Activated CD4-positive, alpha-beta T cell treated with anti-CD3 and anti-CD28 coated beads, Interleukin-2, amount 50 U/mL, for 24 hours (primary cell): Measurements from ENCODE around the gene RECK.
"Not testable (repeated sequence)": the region's sequence is repeated elsewhere in the genome, so short reads cannot be mapped to it uniquely, and the experiment has no call there.

ENCODE experiments used
- DNase-seq, 2 donors: peaks; one replicate each; pipeline ENCODE4 v3.0.0-alpha.2; 2020; ENCODE audit warnings: low read depth in 1 of 2, low spot score in 1 of 2

Gene RECK

GRCh38 chr9:36109071-36109470 lies 72.4 kb downstream of the RECK start:
- DNase-seq = no peak

- no peak for DNase-seq
Measured at GRCh38 chr9:36110434-36110833, 73.7 kb downstream of the RECK start.

- DNase-seq = no peak
Measured at GRCh38 chr9:36112516-36112915, 75.8 kb downstream of the RECK start.

GRCh38 chr9:36113999-36114398 lies 77.3 kb downstream of the RECK start:
- no peak for DNase-seq

GRCh38 chr9:36116593-36116992 lies 79.9 kb downstream of the RECK start:
- no peak for DNase-seq

- no peak for DNase-seq
Measured at GRCh38 chr9:36118201-36118600, 81.5 kb downstream of the RECK start.

- no peak for DNase-seq
Measured at GRCh38 chr9:36118706-36119105, 82.0 kb downstream of the RECK start.

GRCh38 chr9:36119476-36119875 lies 82.8 kb downstream of the RECK start:
- DNase-seq = no peak

GRCh38 chr9:36120705-36121104 lies 84.0 kb downstream of the RECK start:
- DNase-seq = no peak

GRCh38 chr9:36121971-36122370 lies 85.3 kb downstream of the RECK start:
- no peak for DNase-seq

GRCh38 chr9:36123515-36123914 lies 86.8 kb downstream of the RECK start:
- no peak for DNase-seq

- DNase-seq = no peak
Measured at GRCh38 chr9:36125062-36125855, 88.5 kb downstream of the RECK start.

GRCh38 chr9:36126016-36126730 lies 89.5 kb downstream of the RECK start:
- no peak for DNase-seq

GRCh38 chr9:36127652-36128244 lies 91.0 kb downstream of the RECK start:
- no peak for DNase-seq

- DNase-seq = no peak
Measured at GRCh38 chr9:36128349-36128748, 91.6 kb downstream of the RECK start.

- no peak for DNase-seq
Measured at GRCh38 chr9:36129139-36129538, 92.4 kb downstream of the RECK start.

GRCh38 chr9:36131666-36132065 lies 95.0 kb downstream of the RECK start:
- not testable (repeated sequence) for DNase-seq

GRCh38 chr9:36132086-36132485 lies 95.4 kb downstream of the RECK start:
- DNase-seq = no peak

- no peak for DNase-seq
Measured at GRCh38 chr9:36134761-36135505, 98.2 kb downstream of the RECK start.

- no peak for DNase-seq
Measured at GRCh38 chr9:36135741-36136271, 99.1 kb downstream of the RECK start.

- peak; percentile 55 to 59 for DNase-seq
Measured at GRCh38 chr9:36136272-36136893, 99.7 kb downstream of the RECK start, which contains the start of gene GLIPR2. TSS of gene GLIPR2 (plus strand) at chr9:36136733. CDS start at chr9:36136779, 46 bp downstream.
